Skin epidermis (tissue), 12 donors: ENCODE data around the gene PRDM15.
A peak's percentile ranks its signal among the peaks of the same experiment; 100 is the strongest.

ENCODE experiments used
- H3K27ac ChIP-seq, 21 experiments: fragments of 200-600 bp; sonication (generic) in 11 of 21; one replicate each; pipeline ENCODE4 v1.5.0; 2020; ENCODE audit warnings: mild to moderate bottlenecking in 3 of 21, inconsistent platforms in 2 of 21, moderate library complexity in 2 of 21
- H3K4me3 ChIP-seq, 7 experiments: fragments of 200-600 bp; sonication (generic) in 2 of 7; one replicate each; pipeline ENCODE4 v1.5.0; 2020; ENCODE audit warnings: inconsistent platforms in 2 of 7, mild to moderate bottlenecking in 2 of 7, moderate library complexity in 1 of 7

Gene PRDM15

DNA sequence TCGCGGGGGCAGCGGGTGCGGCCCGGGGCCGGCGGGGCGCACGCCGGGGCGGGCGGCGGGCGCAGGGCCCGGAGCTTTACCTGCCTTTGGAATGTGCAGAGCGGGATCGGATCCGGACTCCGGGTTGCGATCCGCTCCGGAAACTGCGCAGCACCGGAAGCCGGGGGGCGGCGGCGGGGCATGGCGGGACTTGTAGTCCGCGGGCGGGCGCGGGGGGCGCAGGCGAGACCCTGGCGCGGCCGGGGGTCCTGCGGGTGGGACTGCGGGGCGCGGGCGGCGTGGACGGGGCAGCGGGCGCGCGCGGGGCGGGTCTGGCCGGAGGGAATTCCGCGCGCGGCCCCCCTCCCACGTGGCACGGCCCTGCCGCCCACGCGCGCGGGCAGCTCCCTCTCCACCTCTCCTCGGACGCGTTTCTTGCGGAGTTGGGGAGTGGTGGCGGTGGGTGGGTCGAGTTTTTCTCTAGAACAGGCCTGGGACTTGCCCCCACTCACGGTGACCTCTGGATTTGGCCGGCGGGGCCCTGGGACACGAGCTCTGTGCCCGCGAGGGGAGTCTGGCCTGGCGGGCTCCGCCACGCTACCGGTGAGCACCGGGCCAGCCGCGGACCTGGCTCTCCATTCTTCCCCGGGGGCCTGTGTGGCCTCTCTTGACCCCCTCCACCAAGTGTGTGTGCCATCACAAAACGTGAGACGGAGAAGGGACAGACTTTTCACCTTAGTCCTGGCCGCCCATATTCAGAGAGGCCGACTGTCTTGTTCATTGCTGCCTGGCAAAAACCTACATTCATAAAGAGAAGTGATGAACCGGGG, at the start of gene PRDM15:
PRDM15 (minus strand) TSS at position 155 of the 809 bp plus-strand sequence. CDS start 18,981 bp downstream, outside the sequence.
- peak within 1 kb of the TSS; percentile 83 to 99 (median 95) for H3K27ac ChIP-seq

GRCh38 chr21:41928621-41929220, 49.6 kb upstream of the PRDM15 start:
- Histone ChIP-seq H3K27ac (peak overlapping the region in 15 of 21 experiments; percentile 30 to 100 (median 72)), H3K4me3 (no peak overlapping the region)

More for the DNA sequence above, at the start of gene PRDM15:
- peak within 1 kb of the TSS; percentile 55 to 86 (median 71) for H3K4me3 ChIP-seq

DNA sequence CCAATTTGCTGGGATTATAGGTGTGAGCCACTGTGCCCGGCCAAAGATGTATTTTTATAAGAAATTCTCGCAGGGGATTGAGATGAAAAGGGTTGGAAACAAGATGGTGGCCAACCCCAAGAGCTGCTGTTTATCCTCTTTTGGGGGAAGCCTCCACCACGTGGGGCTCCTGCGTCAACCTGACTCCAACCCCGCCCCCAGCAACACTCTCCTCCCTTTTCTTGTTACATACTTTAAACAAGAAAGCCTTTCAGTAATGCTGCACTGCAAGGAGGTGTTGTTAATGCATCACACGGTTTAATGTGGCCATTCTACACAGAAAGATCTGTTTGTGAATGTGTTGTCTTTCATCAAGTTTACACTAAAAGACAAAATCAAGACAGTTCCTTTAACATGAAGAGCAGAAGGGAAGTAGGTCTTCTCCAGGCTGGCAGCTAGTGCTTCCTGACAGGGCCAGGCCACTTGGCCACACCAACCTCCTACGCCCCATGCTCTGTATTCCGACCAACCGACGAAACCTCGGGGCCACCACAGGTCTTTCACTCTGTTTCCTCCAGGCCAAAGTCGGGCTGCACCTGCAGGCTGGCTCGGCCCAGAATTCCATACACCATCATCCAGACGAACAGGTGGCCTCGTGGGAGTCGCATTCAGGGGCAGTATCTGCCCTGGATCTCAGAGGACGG, 48.7 kb upstream of the PRDM15 start:
- H3K4me3 ChIP-seq = no peak overlapping the region
- H3K27ac ChIP-seq = peak overlapping the region in 17 of 21 experiments; percentile 4 to 100 (median 84)

- H3K4me3 ChIP-seq = peak overlapping the region in 5 of 7 experiments; percentile 22 to 30 (median 27)
- H3K27ac ChIP-seq = peak overlapping the region; percentile 26 to 100 (median 85)
These were observed 47.6 kb upstream of the PRDM15 start for GRCh38 chr21:41926807-41927171.

- Histone ChIP-seq H3K4me3 (peak overlapping the region; percentile 17 to 30 (median 27)), H3K27ac (peak overlapping the region; percentile 43 to 100 (median 85))
These were observed 47.1 kb upstream of the PRDM15 start for GRCh38 chr21:41926117-41926806.

DNA sequence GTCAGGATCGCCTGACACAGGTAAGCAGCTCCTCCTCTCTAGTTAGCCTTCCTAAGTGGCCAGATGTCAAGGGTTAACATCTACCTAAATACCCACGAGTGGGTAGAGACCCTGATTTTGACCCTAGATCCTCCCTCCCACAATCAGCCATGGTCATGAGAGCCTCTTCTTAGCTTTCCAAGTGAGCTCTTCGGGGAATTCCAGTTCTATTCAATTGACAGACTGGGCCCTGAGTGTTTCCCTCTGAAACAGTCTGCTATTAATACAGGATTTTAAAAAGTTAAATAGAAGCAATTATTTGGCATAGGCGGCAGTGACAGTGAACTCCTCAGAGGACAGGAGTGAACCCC, 46.6 kb upstream of the PRDM15 start:
- Histone ChIP-seq H3K4me3 (peak overlapping the region in 6 of 7 experiments; percentile 22 to 30 (median 28)), H3K27ac (peak overlapping the region in 20 of 21 experiments; percentile 62 to 100 (median 86))

DNA sequence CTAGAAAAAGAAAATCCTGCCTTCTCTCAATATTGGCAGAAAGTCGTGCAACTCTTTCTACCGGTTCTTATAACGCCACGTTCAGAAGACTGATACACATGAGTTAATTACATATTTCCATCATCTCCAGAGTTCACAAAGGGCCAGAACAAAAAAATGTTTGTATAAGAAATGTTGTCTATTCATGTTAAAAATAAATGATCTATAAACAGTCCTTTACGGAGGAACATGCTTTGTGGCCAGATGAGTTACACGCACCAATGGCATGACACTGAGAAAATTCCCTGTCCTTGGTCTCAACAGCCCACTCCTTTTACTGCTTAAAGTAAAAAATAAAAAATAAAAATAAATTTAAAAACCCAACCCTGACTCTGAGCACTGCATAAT, 45.2 kb upstream of the PRDM15 start:
- H3K4me3 ChIP-seq = no peak overlapping the region
- peak overlapping the region in 13 of 21 experiments; percentile 18 to 93 (median 64) for H3K27ac ChIP-seq

GRCh38 chr21:41923631-41924367, 44.7 kb upstream of the PRDM15 start:
- peak overlapping the region in 18 of 21 experiments; percentile 10 to 93 (median 49) for H3K27ac ChIP-seq
- H3K4me3 ChIP-seq = no peak overlapping the region

- H3K4me3 ChIP-seq = no peak overlapping the region
- H3K27ac ChIP-seq = peak overlapping the region in 12 of 21 experiments; percentile 14 to 93 (median 62)
These were observed 44.0 kb upstream of the PRDM15 start for GRCh38 chr21:41923186-41923585.

GRCh38 chr21:41921021-41921420, 41.9 kb upstream of the PRDM15 start:
- Histone ChIP-seq H3K4me3 (no peak overlapping the region), H3K27ac (no peak overlapping the region)

DNA sequence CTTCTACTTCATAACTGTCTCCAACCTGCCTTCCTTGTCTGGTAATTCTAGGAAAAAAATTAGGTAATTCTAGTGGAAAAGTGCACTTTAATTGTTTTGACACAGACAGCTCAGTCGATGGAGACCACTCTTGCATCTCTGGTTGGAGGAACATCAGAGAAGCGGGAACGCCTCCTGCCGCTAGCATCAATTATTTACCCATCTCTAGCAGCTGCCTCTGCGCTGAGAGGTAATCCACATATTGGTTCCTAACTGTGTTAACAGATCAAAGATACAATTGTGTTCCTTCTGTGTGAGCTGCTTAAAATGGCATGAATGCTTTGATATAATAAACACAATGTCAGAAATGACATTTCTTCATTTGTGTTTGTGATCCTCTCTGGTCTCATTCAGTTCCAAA, 41.3 kb upstream of the PRDM15 start:
- Histone ChIP-seq H3K4me3 (no peak overlapping the region), H3K27ac (no peak overlapping the region)

DNA sequence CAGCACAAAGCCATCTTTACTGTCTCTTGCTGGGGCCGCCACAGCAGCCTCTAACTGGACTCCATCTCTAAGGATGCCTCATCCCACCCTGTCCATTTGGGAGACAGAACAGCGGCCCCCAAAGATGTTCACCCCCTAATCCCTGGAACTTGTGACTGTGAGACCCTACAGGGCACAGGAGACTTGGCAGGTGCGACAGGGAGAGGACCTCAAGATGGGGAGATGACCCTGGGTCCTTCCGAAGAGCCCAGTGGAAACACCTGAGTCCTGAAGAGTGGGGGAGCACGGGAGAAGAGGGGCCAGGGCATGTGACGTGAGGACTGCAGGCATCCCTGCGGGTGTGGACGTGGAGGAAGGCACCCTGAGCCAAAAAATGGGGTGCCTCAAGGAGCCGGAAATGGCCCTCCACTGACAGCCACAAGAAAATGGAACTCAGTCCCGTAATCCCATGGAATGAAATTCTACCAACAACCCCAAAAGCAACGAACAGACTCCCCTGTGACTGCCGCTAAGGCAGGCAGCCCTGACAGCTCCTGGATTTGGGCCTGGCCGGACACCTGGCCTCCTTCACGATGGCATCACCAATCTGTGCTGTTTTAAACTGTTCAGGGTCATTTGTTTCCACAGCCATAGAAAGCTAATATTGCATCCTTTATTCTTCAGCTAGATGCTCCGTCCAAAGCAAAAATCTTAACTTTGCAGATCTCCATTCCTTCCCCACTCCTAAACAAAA, 40.7 kb upstream of the PRDM15 start:
- H3K27ac ChIP-seq = no peak overlapping the region
- no peak overlapping the region for H3K4me3 ChIP-seq

GRCh38 chr21:41918561-41919358, 39.6 kb upstream of the PRDM15 start:
- Histone ChIP-seq H3K4me3 (no peak overlapping the region), H3K27ac (no peak overlapping the region)

- Histone ChIP-seq H3K4me3 (no peak overlapping the region), H3K27ac (no peak overlapping the region)
These were observed 38.4 kb upstream of the PRDM15 start for GRCh38 chr21:41917531-41917930.

GRCh38 chr21:41916888-41917433, 37.8 kb upstream of the PRDM15 start:
- H3K4me3 ChIP-seq = no peak overlapping the region
- no peak overlapping the region for H3K27ac ChIP-seq

- Histone ChIP-seq H3K27ac (no peak overlapping the region), H3K4me3 (no peak overlapping the region)
These were observed 35.8 kb upstream of the PRDM15 start for GRCh38 chr21:41914965-41915364.

DNA sequence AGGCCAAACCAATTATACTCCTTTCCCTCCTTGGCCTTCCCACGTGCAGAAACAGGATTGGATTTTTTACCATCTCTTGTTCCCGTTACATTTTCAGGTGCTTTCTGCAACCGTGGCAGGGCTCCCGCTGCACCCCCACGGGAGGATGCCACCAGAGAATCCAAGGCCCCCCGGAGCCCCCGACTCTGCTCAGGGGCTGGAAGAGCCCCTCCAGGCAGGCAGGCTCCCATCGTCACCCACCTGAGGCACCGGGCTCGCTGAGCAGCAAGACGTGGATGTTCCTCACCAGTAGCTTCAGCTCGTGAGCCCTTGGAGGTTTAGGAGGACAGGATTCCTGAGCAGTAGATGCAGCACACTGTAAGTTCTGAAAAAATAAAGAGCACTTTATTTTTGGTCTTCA, 35.2 kb upstream of the PRDM15 start:
- no peak overlapping the region for H3K4me3 ChIP-seq
- H3K27ac ChIP-seq = no peak overlapping the region

DNA sequence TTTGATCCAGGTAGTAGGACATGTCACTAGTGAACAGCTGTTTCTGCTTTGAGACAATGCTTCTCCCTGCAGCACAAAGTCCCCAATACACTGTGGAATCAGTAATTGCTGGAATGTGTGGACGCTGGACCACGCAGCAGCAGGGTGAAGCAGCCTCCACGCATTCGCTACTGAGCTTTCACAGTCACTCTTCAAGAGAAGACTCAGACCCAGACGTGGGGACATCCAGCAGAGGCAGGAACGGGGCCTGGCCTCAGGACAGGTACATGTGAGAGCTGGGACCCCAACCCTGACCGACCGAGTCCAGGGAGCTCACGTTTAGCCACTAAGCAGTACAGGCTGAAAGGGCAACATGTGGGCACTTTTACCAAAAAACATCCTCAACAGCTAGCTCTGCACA, 34.1 kb upstream of the PRDM15 start:
- Histone ChIP-seq H3K4me3 (no peak overlapping the region), H3K27ac (no peak overlapping the region)
